HuH-7.5 (cell line): ENCODE measurements around the gene PCNT.

Experiments
- DNase-seq: peaks from one replicate; pipeline ENCODE4 v3.0.0; 2011; ENCODE audit warnings: low spot score

Gene PCNT

GRCh38 chr21:46329796-46330195, 5.8 kb downstream of the PCNT start:
- DNase-seq, result no peak

DNA sequence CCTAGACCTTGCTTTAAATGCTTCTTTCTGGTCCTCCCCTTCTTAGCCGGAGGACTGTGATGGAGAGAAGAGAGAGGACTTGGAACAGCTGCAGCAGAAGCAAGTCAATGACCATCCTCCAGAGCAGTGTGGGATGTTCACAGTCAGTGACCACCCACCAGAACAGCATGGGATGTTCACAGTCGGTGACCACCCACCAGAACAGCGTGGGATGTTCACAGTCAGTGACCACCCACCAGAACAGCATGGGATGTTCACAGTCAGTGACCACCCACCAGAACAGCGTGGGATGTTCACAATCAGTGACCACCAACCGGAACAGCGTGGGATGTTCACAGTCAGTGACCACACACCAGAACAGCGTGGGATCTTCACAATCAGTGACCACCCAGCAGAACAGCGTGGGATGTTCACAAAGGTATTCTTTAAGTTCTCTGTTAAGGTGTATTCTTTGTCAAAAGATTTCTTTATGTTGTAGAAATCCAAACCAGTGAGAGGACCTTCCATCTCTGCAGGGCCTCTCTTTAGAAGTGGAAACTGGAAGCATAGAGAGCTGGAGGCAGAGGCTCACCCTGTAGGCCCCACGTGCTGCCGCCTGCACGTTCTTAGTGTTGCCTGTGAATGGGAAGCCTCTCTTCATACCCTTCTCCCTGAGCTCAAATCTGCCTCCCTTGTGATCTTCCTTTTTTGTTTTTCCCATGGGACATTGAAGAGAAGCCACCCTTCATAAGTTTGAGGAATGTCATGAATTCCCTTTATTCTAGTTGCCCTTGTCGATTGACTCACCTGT, 10.6 kb downstream of the PCNT start:
- DNase-seq, result no peak

GRCh38 chr21:46336603-46337002, 12.6 kb downstream of the PCNT start:
- DNase-seq, result no peak

GRCh38 chr21:46340998-46341397, 17.0 kb downstream of the PCNT start:
- DNase-seq, result no peak

DNA sequence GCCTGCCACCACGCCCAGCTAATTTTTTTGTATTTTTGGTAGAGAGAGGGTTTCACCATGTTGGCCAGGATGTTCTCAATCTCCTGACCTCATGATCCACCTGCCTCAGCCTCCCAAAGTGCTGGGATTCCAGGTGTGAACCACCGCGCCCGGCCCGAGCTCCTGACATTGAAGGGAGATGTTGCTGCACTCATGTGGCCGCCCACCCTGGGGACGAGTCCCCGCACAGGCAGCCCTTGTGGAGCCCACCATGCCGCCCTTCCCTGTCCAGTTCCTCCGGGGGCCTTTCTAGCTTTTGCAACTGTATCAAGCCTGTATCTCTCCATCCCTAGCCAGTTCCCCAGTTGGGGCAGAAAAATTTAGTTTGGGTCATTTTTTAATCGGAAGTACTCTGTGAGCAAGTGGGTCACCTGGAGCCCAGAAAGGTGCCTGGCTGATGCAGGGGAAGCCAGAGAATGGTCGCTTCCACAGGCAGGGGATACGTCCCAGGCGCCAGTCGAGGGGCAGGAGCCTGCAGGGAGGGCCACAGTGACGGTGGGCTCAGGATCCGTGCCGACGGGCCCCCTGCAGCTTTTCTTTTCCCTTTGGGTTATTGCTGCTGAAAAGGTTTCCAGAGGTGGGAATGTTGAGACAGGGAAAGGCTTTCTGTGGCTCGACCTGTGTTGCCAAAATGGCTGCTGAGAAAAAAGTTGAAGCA, 20.4 kb downstream of the PCNT start:
- no peak for DNase-seq

- no peak for DNase-seq
These were observed 21.9 kb downstream of the PCNT start for GRCh38 chr21:46345861-46346260.

- DNase-seq, result no peak
These were observed 22.6 kb downstream of the PCNT start for GRCh38 chr21:46346296-46347202.

DNA sequence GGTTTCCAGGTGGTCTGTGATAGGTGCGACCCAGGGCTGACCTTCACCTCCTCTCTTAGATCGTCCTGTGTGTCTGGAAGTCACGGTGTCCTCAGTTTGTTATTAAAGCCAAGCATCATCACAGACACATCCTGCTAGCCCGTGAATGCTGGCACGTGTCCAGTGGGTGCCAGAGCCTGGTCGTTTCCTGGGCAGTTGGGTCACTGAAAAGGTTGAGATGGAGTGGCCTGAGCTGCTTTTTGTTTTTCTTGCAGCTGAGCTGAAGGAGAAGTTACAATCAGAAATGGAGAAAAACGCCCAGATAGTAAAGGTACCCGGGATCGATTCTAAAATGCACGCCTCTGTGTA, 23.2 kb downstream of the PCNT start:
- no peak for DNase-seq

GRCh38 chr21:46347791-46348381, 23.9 kb downstream of the PCNT start:
- DNase-seq, result no peak

GRCh38 chr21:46349134-46349760, 25.3 kb downstream of the PCNT start:
- no peak for DNase-seq

GRCh38 chr21:46350571-46350970, 26.6 kb downstream of the PCNT start:
- DNase-seq, result no peak

DNA sequence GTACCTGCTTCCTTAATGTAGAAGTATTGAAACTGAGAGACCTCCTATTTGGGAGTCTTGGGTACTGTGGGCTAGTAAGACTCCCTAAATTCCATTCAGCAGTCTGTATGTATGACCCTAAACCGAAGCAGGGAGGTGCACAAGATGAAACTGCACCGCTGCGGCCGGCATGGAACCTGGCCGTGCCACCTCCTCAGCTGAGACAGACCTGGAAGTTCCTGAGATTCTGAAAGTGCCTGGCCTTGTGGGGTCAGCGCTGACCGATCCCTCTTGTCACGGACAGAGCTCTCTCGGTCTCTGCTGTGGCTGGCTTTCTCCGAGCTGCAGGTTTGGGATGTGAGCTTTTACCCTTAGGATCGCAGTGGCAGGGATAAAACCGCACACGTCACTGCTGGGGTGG, 27.0 kb downstream of the PCNT start:
- no peak for DNase-seq

DNA sequence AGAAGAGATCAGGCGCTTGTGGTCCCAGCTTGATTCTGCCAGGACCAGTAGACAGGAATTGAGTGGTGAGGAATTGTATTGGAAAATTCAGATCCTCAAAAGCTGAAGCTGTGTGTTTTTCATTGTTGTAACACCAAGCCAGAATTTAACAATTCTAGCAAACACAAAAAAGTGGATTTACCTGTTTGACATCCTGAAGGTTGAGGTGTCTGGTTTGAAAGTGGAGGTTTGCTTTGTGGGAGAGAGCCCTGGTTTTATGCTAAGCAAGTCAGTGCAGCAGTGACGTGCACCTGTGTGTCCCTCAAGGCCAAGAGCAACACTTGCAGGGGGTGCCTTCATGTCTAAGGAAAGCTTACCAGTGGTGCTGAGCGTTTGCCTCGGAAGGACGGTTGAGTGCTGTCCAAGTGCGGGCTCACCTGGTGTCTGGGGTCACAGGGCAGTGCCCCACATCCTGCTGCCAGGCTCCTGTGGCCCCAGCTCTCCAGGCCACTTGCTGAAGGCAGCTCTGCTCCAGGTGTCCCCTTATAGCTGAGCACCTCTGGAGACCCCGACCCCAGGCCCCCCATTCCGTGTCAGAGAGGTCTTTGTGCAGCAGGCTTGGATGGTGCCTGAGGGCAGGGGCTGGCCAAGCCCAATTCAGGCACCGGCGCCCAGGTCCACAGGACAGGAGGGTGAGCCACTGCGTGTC, 27.7 kb downstream of the PCNT start:
- DNase-seq, result no peak

DNA sequence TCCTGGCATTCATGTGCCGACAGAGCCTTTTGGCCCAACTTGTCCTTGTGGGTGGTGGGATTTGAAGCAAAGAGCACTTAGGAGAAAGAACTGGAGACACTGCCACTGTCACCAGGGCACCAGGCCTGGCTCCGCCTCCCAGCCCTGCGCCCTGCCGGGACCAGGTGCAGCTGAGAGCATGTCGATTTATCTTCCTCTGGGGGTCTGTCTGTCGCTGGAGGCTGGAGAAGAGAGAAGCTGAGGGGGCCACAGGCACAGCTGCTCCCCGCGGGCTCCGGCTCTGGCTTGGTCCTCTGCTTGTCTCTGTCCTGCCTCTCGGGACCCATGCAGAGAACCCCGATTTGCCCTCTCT, 28.2 kb downstream of the PCNT start:
- DNase-seq, result no peak

DNA sequence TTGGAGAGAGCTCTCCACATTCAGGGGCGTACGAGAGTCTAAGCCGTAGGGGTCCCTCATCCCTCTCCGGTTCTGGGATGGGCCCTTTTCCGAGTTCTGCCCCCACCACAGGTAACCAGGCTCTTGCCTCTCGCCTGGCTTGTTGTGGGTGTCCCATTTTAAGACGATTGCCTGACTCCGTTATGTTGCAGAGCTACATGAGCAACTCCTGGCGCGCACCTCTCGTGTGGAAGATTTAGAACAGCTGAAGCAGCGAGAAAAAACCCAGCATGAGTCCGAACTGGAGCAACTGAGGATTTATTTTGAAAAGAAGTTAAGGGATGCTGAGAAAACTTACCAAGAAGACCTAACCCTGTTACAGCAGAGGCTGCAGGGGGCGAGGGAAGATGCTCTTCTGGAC, 29.0 kb downstream of the PCNT start:
- no peak for DNase-seq

- no peak for DNase-seq
These were observed 30.1 kb downstream of the PCNT start for GRCh38 chr21:46354046-46354445.

GRCh38 chr21:46354518-46354917, 30.6 kb downstream of the PCNT start:
- no peak for DNase-seq

DNA sequence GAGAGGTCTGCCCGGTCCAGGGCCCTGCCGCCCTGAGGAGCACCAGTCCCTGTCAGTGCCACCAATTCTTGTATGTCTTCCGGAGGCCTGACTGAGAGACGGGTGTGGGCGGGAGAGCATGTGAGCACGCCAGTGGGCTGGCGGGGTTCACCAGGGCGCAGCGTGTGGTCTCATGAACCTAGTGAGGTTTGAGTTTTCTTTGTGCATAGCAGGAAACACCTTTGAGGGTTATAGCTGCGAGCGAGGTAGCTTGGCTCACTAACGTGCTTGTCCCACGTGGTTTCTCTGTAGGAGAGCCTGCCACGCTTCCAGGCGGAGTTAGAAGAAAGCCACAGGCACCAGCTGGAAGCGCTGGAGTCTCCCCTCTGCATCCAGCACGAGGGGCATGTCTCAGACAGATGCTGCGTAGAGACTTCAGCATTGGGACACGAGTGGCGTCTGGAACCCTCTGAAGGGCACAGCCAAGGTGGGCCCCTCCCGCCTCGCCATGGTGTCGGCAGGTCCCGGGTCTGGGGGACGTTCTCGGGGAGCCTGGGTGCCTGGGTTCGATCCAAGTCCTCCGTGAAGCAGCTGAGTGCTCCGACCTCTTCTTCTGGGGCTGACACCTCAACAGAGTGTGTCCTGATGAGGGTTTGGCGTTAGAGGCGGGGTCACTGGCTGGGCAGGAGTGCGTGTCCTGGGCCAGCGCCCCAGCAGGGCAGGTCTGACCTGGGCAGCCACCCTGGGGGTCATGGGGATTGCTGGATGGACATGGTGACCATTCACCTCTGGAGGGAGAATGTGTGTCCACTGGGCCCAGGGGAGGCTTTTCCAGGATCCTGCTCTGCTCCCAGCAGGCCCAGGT, 31.4 kb downstream of the PCNT start:
- DNase-seq, result no peak

- DNase-seq, result no peak
These were observed 32.0 kb downstream of the PCNT start for GRCh38 chr21:46356005-46356338.

GRCh38 chr21:46356494-46357334, 32.8 kb downstream of the PCNT start:
- DNase-seq, result no peak
